HG03378 (cell line): Measurements from ENCODE around the gene ERVFRD-1.

ENCODE experiments used
- ATAC-seq: cut with Tn5 transposase; IDR thresholded peaks from one replicate; pipeline ENCODE4 v1.9.1; 2021; ENCODE audit warnings: mild to moderate bottlenecking, moderate library complexity; ENCODE audit not compliant: unreplicated experiment

ERVFRD-1 gene

DNA sequence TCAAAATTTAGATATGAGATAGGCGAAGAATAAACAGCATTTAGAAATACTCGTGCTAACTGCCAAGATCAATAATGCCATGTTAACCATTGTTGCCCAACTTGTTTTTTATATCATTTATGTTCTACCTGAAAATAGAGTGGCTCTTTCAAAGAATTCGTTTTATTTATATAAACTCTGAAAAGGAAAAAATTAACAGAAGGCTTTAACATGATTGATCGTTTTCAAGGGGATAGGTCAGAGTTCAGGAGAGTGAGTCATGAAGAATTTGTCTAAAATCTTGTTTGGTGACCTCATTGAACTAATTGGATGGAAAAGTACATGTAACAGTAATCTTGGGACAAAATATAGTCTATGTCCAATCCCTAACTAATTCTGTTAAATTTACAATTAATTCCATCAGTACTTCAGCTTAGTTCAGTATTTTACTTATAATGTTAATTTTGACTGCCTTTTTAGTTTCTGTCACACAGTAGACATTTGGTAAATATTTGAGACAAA, 56.3 kb downstream of the ERVFRD-1 start:
- no peak for ATAC-seq

DNA sequence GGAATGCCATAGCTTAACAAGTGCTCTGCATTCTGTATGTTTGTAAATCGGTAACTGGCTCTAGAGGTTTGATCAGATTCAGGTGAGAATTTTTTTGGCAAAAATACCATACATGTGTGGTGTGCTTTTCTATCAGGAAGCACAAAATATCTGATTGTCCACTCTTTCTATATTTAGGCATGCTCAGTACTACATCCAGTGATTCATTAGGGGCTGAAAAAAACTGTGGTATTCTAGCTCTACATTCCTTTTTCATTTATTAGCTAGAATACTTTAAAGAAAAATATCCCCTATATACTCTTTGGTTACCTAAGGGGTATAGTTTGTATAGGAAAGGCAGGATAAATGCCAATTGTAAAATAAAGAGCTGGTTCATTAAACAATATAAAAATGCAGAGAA, 56.8 kb downstream of the ERVFRD-1 start:
- ATAC-seq, result no peak

DNA sequence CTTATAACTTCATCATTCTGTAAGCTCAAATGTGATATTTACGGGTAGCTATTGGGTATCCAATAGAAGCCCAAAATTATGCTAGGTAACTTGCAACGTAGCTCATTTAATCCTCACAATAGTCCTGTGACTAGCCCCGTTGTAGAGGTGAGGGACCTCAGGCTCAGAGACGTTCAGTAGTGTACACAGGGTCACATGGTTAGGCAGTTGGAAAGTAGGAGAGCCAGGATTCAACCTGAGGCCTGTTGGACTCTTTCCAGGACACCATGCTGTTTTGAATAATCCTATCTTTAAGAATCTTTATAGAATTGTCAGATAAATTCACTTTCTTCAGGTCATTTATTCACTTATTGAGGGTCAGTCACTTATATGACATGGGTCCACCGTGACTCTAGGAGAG, 58.2 kb downstream of the ERVFRD-1 start:
- no peak for ATAC-seq
